Kidney (tissue), 14 donors: ENCODE measurements around the gene LGR5. TPM values are rescaled to one million over a fixed set of nuclear protein-coding genes. Genes with fewer than 3 reads are reported as not detected.

Experiments
- DNase-seq, 5 donors: peaks; one replicate each; pipeline ENCODE4 v3.0.0-alpha.2; 2013 to 2020
- FAIRE-seq: peaks from 2 replicates; lab custom pipeline; 2012; peaks lifted over from hg19 to GRCh38; lab: Jason Lieb, UNC
- H3K27ac ChIP-seq, 2 donors: one replicate each; pipeline ENCODE4 v1.7.0; 2013; ENCODE audit warnings: low read depth in 2 of 2, low read length in 2 of 2, inconsistent platforms in 1 of 2
- H3K27me3 ChIP-seq: one replicate; pipeline ENCODE4 v1.7.1; 2013; ENCODE audit warnings: low read length, inconsistent platforms; ENCODE audit not compliant: control insufficient read depth, insufficient read depth
- H3K36me3 ChIP-seq, 3 donors: one replicate each; pipeline versions ENCODE4 v1.7.0 to v1.7.1; 2013; ENCODE audit warnings: low read length in 3 of 3, control low read depth in 1 of 3, inconsistent platforms in 1 of 3; ENCODE audit not compliant: insufficient read depth in 3 of 3, control insufficient read depth in 2 of 3
- H3K4me1 ChIP-seq, 3 donors: one replicate each; pipeline versions ENCODE4 v1.7.0 to v1.7.1; 2013; ENCODE audit warnings: low read length in 3 of 3, inconsistent platforms in 1 of 3, low read depth in 1 of 3; ENCODE audit not compliant: control insufficient read depth in 2 of 3, insufficient read depth in 2 of 3
- H3K4me3 ChIP-seq, 3 donors: one replicate each; pipeline versions ENCODE4 v1.7.0 to v1.8.1; 2013; ENCODE audit warnings: low read length in 3 of 3, control low read depth in 1 of 3, inconsistent platforms in 1 of 3
- H3K9ac ChIP-seq, 3 donors: one replicate each; pipeline versions ENCODE4 v1.7.0 to v1.7.1; 2013; ENCODE audit warnings: low read length in 3 of 3, control low read depth in 1 of 3, inconsistent platforms in 1 of 3
- H3K9me3 ChIP-seq, 3 donors: one replicate each; pipeline versions ENCODE4 v1.7.0 to v1.7.1; 2013; ENCODE audit warnings: low read length in 3 of 3, control low read depth in 1 of 3, inconsistent platforms in 1 of 3; ENCODE audit not compliant: control insufficient read depth in 2 of 3, insufficient read depth in 1 of 3
- intact Hi-C: fragments of 100-400 bp; cut with DNase I; formaldehyde crosslinking; loops from one replicate; pipeline ENCODE4 v1.11.1; 2022
- polyA plus RNA-seq: library from polyadenylated mRNA; stranded (reverse); fragments of 350-450 nt; fragmentation: Illumina TruSeq; extraction: RNeasy Lipid Tissue Mini Kit (QIAGEN cat#74804); gene quantifications from one replicate; pipeline ENCODE4 v1.2.3, GENCODE V29; 2014; ENCODE audit warnings: low read depth, low replicate concordance; ENCODE audit not compliant: insufficient read depth
- total RNA-seq: library from RNA; stranded (reverse); fragmentation: NEBNext Ultra II Directional; extraction: Animal tissue kit (Norgen Biotek cat#: 25700); gene quantifications from one replicate; pipeline ENCODE4 v1.2.1, GENCODE V29; 2021
- TF ChIP-seq, protein P1 (sequence below): IDR thresholded peaks from 3 replicates; pipeline ENCODE4 v1.5.1; 2012; ENCODE audit warnings: mild to moderate bottlenecking, moderate library complexity, borderline replicate concordance; ENCODE audit not compliant: insufficient read depth; ENCODE audit errors: extremely low read depth
- donor health status: control.
- donor health status: control.
- donor health status: control.
- donor health status: control.
- donor health status: control.
- donor health status: DM: yes; HTN: yes; CAD: no.
- donor health status: Normal renal cell carcinoma (clear cell type).

Gene LGR5
- total and polyA plus RNA-seq, 2 donors from 2014 or later, result 0.19 TPM; not detected in 1

DNA sequence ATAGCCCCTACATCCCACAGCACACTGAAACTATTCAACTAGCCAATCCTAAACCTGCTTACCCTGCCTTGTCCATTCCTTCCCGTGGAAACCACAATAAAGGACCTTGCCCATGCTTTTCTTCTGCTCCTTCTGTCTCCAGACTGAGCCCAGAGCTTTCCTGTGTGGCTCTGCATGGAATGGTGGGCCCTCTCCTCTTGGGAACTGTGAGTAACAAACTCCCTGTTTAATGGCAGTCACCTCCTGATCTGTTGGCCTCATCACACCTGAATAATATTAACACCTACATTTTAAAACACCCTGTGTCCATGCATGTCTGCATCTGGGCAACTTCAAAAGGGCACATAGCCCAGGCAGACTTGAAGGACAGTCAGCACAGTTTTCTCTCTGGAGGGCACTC lies 12.4 kb downstream of the LGR5 start:
- intact Hi-C loops, result no loop called here
- Histone ChIP-seq H3K27ac (no peak overlapping the region), H3K9ac (no peak overlapping the region), H3K4me1 (no peaks in the 10 kb centered on the region), H3K27me3 (no peaks in the 10 kb centered on the region), H3K9me3 (no peaks in the 10 kb centered on the region), H3K4me3 (no peak overlapping the region), H3K36me3 (no peaks in the 10 kb centered on the region)
- TF ChIP-seq, protein P1, sequence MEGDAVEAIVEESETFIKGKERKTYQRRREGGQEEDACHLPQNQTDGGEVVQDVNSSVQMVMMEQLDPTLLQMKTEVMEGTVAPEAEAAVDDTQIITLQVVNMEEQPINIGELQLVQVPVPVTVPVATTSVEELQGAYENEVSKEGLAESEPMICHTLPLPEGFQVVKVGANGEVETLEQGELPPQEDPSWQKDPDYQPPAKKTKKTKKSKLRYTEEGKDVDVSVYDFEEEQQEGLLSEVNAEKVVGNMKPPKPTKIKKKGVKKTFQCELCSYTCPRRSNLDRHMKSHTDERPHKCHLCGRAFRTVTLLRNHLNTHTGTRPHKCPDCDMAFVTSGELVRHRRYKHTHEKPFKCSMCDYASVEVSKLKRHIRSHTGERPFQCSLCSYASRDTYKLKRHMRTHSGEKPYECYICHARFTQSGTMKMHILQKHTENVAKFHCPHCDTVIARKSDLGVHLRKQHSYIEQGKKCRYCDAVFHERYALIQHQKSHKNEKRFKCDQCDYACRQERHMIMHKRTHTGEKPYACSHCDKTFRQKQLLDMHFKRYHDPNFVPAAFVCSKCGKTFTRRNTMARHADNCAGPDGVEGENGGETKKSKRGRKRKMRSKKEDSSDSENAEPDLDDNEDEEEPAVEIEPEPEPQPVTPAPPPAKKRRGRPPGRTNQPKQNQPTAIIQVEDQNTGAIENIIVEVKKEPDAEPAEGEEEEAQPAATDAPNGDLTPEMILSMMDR, result no peak
- FAIRE-seq, result no peak
- no peak for DNase-seq

DNA sequence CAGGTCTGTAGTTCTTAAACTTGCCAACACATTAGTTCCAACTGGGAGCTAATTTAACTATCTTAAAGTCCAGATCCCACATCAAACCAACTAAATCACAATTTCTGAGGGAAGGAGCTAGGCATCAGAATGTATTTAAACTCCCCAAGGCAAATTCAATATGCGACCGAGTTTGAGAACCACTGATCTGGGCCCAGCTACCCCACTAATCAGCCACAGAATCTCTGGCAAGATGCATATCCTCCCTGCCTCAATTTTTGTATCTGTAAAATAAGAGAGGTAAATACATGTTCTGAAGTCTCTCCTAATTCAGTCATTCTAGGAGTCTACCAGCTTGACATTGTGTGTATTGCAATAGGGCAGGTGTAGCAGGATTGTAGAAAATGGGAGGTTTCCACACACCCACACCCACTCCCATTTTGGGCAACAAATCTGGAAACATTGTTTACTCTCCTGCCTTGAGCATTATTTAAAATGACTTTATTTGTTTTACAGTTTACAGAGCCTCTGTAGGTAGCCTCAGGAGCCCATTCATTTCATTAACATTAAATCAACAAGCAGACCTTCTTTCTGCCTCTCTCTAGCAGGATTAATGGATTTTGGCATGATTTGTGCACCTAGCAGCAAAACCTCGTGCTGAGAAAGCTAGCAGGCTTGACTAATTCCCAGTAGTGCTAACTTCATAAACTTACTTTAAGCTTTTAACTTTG lies 15.6 kb downstream of the LGR5 start:
- Histone ChIP-seq H3K4me1 (no peaks in the 10 kb centered on the region), H3K9ac (no peak overlapping the region), H3K27me3 (no peaks in the 10 kb centered on the region), H3K9me3 (no peaks in the 10 kb centered on the region), H3K36me3 (no peaks in the 10 kb centered on the region), H3K4me3 (no peak overlapping the region), H3K27ac (no peak overlapping the region)
- DNase-seq (peak in 2 of 5 donors; percentile 60 to 66), FAIRE-seq (no peak)
- TF ChIP-seq, protein P1, result no peak
- intact Hi-C loops, result no loop called here

DNA sequence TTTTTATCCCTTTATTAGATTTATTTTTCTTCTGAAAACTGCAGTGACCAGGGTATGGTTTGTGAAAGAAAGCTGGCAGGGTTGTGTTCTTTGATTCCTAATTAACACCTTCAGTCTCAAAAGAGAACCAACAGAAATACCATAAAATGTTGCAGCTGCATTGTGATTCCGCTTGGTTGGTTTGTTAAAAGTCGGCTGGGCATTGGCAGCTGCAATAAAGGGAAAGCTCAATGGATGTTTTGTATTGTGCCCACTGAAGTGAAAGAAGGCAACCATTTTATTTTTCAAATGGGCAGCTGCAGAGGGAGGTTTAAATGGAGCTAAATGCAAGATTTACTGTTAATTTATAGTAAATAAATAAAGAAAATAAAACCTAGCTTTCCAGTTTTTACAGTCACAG lies 16.7 kb downstream of the LGR5 start:
- H3K4me3 ChIP-seq, result no peak overlapping the region
- no peak overlapping the region for H3K9ac ChIP-seq
- FAIRE-seq, result no peak
- TF ChIP-seq, protein P1, result no peak
- no peaks in the 10 kb centered on the region for H3K27me3 ChIP-seq
- H3K4me1 ChIP-seq, result no peaks in the 10 kb centered on the region
- H3K9me3 ChIP-seq, result no peaks in the 10 kb centered on the region
- H3K36me3 ChIP-seq, result no peaks in the 10 kb centered on the region
- intact Hi-C loops, result no loop called here
- H3K27ac ChIP-seq, result no peak overlapping the region
- DNase-seq, result peak in 3 of 5 donors; percentile 38 to 83 (median 83)
